Hepatic stellate cell (primary cell): Measurements from ENCODE around the gene TBC1D1.

Source experiments
- DNase-seq: peaks from one replicate; pipeline ENCODE4 v3.0.0; 2011; ENCODE audit warnings: low spot score

TBC1D1 gene

GRCh38 chr4:38169524-38169923 is 278.6 kb downstream of the TBC1D1 start:
- no peak for DNase-seq

- DNase-seq: no peak
Measured at GRCh38 chr4:38170338-38171169, 279.7 kb downstream of the TBC1D1 start.

- DNase-seq: no peak
Measured at GRCh38 chr4:38172078-38172477, 281.2 kb downstream of the TBC1D1 start.

- DNase-seq: no peak
Measured at GRCh38 chr4:38173935-38174518, 283.1 kb downstream of the TBC1D1 start.

- no peak for DNase-seq
Measured at GRCh38 chr4:38174801-38175200, 283.9 kb downstream of the TBC1D1 start.

GRCh38 chr4:38176165-38176564 is 285.3 kb downstream of the TBC1D1 start:
- DNase-seq: no peak

GRCh38 chr4:38177035-38177546 is 286.2 kb downstream of the TBC1D1 start:
- DNase-seq: no peak

- DNase-seq: no peak
Measured at GRCh38 chr4:38177641-38178391, 286.9 kb downstream of the TBC1D1 start.

GRCh38 chr4:38178392-38178995 is 287.6 kb downstream of the TBC1D1 start:
- no peak for DNase-seq

GRCh38 chr4:38179690-38180377 is 288.9 kb downstream of the TBC1D1 start:
- peak; percentile 56 for DNase-seq

- DNase-seq: no peak
Measured at GRCh38 chr4:38180456-38180855, 289.6 kb downstream of the TBC1D1 start.

GRCh38 chr4:38181286-38181685 is 290.4 kb downstream of the TBC1D1 start:
- no peak for DNase-seq

- no peak for DNase-seq
Measured at GRCh38 chr4:38182334-38182998, 291.6 kb downstream of the TBC1D1 start.

GRCh38 chr4:38184404-38184803 is 293.5 kb downstream of the TBC1D1 start:
- DNase-seq: no peak

- DNase-seq: no peak
Measured at GRCh38 chr4:38185406-38186144, 294.7 kb downstream of the TBC1D1 start.

GRCh38 chr4:38188136-38188535 is 297.3 kb downstream of the TBC1D1 start:
- DNase-seq: no peak

- no peak for DNase-seq
Measured at GRCh38 chr4:38188631-38189101, 297.8 kb downstream of the TBC1D1 start.
